GM10266 (cell line): ENCODE results near the gene LRP2BP.

Source experiments
- DNase-seq: peaks from one replicate; pipeline ENCODE4 v3.0.0; 2012; ENCODE audit errors: extremely low spot score
- TF ChIP-seq, protein P1 (sequence below): IDR thresholded peaks from 2 replicates; pipeline ENCODE4 v1.5.1; 2012; ENCODE audit warnings: mild to moderate bottlenecking, low read depth; ENCODE audit not compliant: control insufficient read depth, insufficient read depth; ENCODE audit errors: missing control alignments

The LRP2BP gene

DNA sequence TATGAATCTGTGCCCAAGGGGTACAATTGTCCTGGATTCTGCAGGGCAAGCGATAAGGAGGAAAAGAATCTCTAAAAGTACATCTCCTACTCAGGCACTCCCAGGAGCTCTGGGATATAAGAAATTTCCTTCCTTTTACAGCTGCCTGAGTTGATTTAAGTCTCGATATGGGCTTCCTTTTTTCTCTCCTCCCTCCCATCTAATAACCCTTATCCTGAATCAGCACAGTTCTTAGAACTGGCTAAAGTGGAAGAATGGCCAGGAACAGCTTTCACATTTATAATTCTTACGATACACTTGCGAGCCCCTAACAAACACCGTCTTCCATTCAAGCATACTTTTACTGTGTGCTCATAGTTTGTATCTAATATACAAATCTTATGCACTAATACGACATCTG lies 21.2 kb downstream of the LRP2BP start:
- TF ChIP-seq, protein P1, sequence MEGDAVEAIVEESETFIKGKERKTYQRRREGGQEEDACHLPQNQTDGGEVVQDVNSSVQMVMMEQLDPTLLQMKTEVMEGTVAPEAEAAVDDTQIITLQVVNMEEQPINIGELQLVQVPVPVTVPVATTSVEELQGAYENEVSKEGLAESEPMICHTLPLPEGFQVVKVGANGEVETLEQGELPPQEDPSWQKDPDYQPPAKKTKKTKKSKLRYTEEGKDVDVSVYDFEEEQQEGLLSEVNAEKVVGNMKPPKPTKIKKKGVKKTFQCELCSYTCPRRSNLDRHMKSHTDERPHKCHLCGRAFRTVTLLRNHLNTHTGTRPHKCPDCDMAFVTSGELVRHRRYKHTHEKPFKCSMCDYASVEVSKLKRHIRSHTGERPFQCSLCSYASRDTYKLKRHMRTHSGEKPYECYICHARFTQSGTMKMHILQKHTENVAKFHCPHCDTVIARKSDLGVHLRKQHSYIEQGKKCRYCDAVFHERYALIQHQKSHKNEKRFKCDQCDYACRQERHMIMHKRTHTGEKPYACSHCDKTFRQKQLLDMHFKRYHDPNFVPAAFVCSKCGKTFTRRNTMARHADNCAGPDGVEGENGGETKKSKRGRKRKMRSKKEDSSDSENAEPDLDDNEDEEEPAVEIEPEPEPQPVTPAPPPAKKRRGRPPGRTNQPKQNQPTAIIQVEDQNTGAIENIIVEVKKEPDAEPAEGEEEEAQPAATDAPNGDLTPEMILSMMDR = no peak
- no peak for DNase-seq

DNA sequence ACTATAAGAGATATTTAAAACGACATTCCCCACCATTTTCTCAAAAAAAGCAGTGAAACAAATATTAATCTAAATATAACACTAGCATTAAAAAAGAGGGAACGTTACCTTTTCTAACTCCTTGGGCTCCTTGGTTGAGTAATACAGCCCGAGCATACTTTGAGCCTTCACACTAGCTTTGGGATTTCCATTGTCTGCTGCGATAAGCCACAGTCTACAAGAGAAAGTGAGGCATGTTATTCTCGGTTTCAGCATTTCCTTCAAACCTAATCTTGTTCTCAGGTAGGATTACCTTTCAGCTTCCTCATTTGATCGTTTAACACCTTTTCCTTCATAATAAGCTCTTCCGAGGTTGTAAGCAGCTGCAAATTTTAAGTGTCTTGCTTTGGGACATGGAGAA lies 21.7 kb downstream of the LRP2BP start:
- DNase-seq = no peak
- TF ChIP-seq, protein P1 = no peak

DNA sequence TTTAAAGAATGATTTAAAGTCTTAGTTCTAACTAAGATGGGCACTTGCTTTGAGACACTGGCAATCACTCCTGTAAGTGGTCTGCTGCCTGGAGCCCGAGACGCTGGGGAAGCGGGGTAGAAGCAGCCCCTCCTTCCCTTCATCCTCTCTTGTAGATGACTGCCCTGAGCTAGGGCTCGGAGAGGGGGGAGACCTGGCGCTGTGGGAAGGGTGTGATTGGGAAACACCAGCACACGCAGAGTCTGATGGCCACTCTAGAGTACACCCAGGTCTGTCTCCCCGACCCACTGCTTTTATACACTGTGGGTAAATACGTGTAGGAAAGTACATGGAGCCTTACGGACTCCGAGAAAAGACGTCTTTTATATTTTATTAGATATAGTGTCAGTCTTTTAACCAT lies 24.0 kb downstream of the LRP2BP start:
- no peak for DNase-seq
- TF ChIP-seq, protein P1 = no peak

DNA sequence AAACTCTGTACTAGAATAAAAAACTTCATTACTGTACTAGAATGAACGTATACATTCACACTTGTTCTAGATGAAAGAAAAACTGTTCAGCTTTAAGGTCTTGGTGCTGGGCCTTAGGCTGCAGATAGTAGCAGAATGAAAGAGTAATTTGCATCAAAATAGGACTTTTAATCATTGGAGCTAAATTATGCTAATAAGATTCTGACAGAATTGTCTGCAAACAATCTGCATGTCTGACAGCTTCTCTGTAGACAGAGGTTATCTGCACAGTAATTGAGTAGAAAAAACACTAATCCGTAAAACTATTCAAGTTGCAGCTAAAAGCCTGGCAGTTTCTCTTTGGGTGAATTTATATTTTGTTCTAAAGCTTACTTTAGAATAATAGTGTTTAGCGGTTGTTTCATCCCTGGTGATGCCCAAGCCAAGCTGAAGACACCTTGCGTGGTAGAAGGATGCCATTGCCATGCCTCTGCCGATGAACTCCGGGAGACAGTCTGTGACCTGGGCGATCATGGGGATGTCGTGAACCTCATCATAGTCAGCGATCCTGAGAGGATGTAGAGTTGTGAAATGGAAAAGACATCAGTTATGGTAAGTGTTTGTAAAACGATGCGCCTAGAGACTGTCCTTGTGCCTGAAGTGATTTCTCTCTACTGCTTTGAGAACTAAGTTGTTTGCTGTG lies 25.3 kb downstream of the LRP2BP start:
- no peak for DNase-seq
- TF ChIP-seq, protein P1 = no peak

DNA sequence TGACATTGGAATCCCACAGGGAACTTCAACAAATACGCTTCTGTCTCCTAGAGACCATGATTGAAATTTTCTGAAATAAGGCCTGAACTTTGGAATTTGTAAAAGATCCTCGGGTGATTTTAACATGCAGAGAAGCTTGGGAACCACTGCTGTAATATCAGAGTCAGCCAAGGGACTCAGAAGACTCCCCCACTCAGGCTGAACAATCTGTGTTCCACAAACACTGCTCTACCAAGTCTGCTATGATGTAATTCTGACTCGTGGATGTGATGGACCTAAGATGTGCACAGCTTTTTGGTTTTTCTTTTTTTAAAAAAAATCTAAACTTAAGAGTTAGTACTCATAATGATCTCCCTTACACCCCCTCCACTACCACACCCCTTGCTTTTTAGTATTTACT lies 26.0 kb downstream of the LRP2BP start:
- DNase-seq = no peak

DNA sequence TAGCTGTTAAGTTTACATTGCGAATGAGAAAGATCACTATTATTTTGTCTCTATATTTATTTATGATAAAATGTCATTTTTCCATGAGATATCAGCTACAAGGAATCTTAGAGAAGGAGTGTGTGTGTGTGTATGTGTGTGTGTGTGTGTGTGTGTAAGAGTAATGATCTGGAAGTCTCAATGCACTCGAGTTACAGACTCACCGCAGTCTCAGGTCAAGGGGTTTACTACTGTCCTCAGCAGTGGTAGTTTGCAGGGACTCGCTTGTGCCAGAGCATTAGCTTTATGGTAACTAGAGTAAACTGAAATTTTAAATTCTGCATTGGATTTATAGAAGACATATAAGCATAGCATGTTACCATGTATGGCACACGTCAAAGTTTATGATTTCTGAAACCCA lies 30.8 kb downstream of the LRP2BP start:
- DNase-seq = no peak
- TF ChIP-seq, protein P1 = no peak

More for the DNA sequence above, 26.0 kb downstream of the LRP2BP start:
- TF ChIP-seq, protein P1 = no peak

DNA sequence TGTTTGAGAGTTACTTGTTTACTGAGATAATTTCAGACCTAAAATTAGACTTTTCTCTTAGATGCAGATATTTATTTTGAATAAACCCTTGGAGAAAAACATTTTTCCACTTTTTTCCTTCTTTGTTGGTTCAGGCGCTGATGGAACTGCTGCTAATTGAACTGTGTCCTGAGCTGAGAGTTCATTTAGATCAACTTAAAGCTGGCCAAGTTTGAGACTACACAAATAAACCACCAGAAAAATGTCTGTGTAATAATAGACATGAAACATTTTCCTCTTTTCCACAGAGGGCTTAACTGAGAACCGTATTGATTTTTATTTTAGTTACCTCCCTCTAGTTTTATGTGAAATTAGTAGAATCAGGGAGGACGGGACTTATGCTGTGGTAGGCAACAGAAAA lies 32.5 kb downstream of the LRP2BP start:
- no peak for DNase-seq
- TF ChIP-seq, protein P1 = no peak

DNA sequence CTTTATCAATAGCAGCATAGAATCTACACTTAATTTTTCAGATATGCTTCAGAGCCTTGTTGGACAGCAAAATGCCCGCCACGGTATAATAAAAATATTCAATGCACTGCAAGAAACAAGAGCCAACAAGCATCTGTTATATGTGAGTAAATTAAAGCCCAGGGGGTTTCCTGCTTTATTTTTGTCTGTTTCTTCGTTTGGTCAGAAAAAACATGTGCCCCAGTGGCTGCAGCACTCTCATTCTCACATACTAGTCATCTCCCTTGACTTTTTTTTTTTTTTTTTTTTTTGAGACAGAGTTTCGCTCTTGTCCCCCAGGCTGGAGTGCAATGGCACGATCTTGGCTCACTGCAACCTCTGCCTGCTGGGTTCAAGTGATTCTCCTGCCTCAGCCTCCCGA lies 33.2 kb downstream of the LRP2BP start:
- peak; percentile 41 for DNase-seq
